Measurements from ENCODE around the gene CYP3A4. TPM values are rescaled to one million over a fixed set of nuclear protein-coding genes. Genes with fewer than 3 reads are reported as not detected.

CYP3A4 gene
- total and polyA plus RNA-seq, 2 of the 8 experiments (the other 6 are each of a cell fraction or from before 2014, with no cell fraction given) = not detected

GRCh38 chr7:99739699-99740572, 44.0 kb downstream of the CYP3A4 start:
- Histone ChIP-seq H4K8ac (ENCODE audit: extremely low read depth, insufficient read depth, low read length) (no peak overlapping the region), H3K23ac (ENCODE audit: insufficient read length) (no peak overlapping the region), H3K56ac (replicated peaks; ENCODE audit: insufficient read length, low read depth, low read length) (no peak overlapping the region), H4K5ac (ENCODE audit: insufficient read length, low read depth, low read length) (no peak overlapping the region), H2BK120ac (replicated peaks; ENCODE audit: low read depth, low read length) (no peak overlapping the region), H3K79me2 (ENCODE audit: control insufficient read depth in 1 of 2, insufficient read depth in 2 of 2, low read length in 2 of 2) (no peaks in the 10 kb centered on the region), H2BK20ac (ENCODE audit: low read length) (no peak overlapping the region), H3K27me3 (replicated peaks in 1 of 4; ENCODE audit: control insufficient read depth in 3 of 4, extremely low read depth in 1 of 4, insufficient read depth in 3 of 4, low read length in 3 of 4) (no peaks in the 10 kb centered on the region), H3K14ac (ENCODE audit: insufficient read length) (no peak overlapping the region), H3K4me2 (ENCODE audit: insufficient read depth in 1 of 2, low read depth in 2 of 2, low read length in 2 of 2) (no peak overlapping the region), H3K27ac (ENCODE audit: low read depth, low read length) (no peak overlapping the region), H3K4me3 (ENCODE audit: extremely low read depth in 1 of 4, insufficient read depth in 2 of 4, low read depth in 3 of 4, low read length in 4 of 4) (no peak overlapping the region), H2BK12ac (ENCODE audit: low read depth, low read length) (no peak overlapping the region), H3K9me3 (ENCODE audit: insufficient read depth in 2 of 2, low read depth in 1 of 2, low read length in 1 of 2) (no peaks in the 10 kb centered on the region), H3K9ac (replicated peaks in 1 of 4; ENCODE audit: extremely low read depth in 1 of 4, low read depth in 3 of 4, low read length in 3 of 4) (no peak overlapping the region), H2BK15ac (ENCODE audit: low read length) (no peak overlapping the region), H2AFZ (ENCODE audit: low read length) (no peak overlapping the region), H3K79me1 (ENCODE audit: low read depth, low read length) (no peaks in the 10 kb centered on the region), H3K36me3 (ENCODE audit: control insufficient read depth in 2 of 4, insufficient read depth in 4 of 4, low read length in 3 of 4) (no peaks in the 10 kb centered on the region), H4K20me1 (replicated peaks in 1 of 2; ENCODE audit: control insufficient read depth in 1 of 2, insufficient read depth in 2 of 2, low read length in 2 of 2) (no peaks in the 10 kb centered on the region), H3K4ac (replicated peaks; ENCODE audit: insufficient read length, low read depth, low read length) (no peak overlapping the region), H2AK5ac (ENCODE audit: low read depth, low read length) (no peak overlapping the region), H3K23me2 (ENCODE audit: low read depth, low read length) (no peaks in the 10 kb centered on the region), H3K18ac (ENCODE audit: extremely low read depth, low read length) (no peak overlapping the region), H3K4me1 (replicated peaks in 1 of 4; ENCODE audit: control insufficient read depth in 3 of 4, insufficient read depth in 4 of 4, low read length in 3 of 4) (peaks cover 0 to 7% (median 2%) of the 10 kb centered on the region in 4 experiments; a peak in 3 of 7 replicates), H4K91ac (replicated peaks; ENCODE audit: insufficient read length, low read length) (no peak overlapping the region), H2BK5ac (ENCODE audit: low read depth, low read length) (no peak overlapping the region)
- TF ChIP-seq KDM4A (IDR thresholded peaks at IDR 0.05; ENCODE audit: low read depth, low read length, severe bottlenecking) (no peak), USF2 (IDR thresholded peaks at IDR 0.05; ENCODE audit: low read length) (no peak), YY1 (IDR thresholded peaks at IDR 0.05; ENCODE audit: low read depth, low read length) (no peak), RFX5 (IDR thresholded peaks at IDR 0.05; ENCODE audit: borderline replicate concordance, low read depth, low read length) (no peak), EP300 (IDR thresholded peaks at IDR 0.05; ENCODE audit: borderline replicate concordance in 1 of 2, low read depth in 2 of 2, low read length in 2 of 2) (no peak)
- DNase-seq (ENCODE audit: low read depth in 1 of 2, low spot score in 2 of 2) (no peak), FAIRE-seq (no peak)
- WGBS, 2 experiments (ENCODE audit: extremely low coverage in 1 of 2, insufficient coverage in 1 of 2, insufficient read length in 1 of 2, insufficient replicate concordance in 2 of 2, low coverage in 1 of 2, low lambda C conversion rate in 2 of 2, missing lambda C conversion rate in 1 of 2) = 73% methylated on average over 2 of the region's 2 CpGs; no CpG with 5 or more reads in 1 of the 2 experiments
- CTCF ChIA-PET (ENCODE audit: partially characterized antibody) = interaction anchor here (1.1 to 2.2 kb wide), 3 partner anchors 9 to 120 kb away, joined by 3 to 11 read pairs (median 3); no protein-coding TSS in a partner anchor
- POLR2A ChIA-PET (ENCODE audit: partially characterized antibody) = interaction anchor here (0.6 to 1.3 kb wide), 2 partner anchors 9 to 326 kb away, joined by 3 to 4 read pairs; no protein-coding TSS in a partner anchor
